GM10248 (cell line): ENCODE measurements around the gene CYP4F22.
"Not testable (repeated sequence)": the region's sequence is repeated elsewhere in the genome, so short reads cannot be mapped to it uniquely, and the experiment has no call there.

Source experiments
- CTCF ChIA-PET: fragments of 300-600 bp; sonication (Branson Sonifier 250); formaldehyde crosslinking; extraction: SDS; loops from one replicate; lab custom pipeline; 2021; ENCODE audit warnings: antibody characterized with exemption; lab: Yijun Ruan, JAX
- POLR2A ChIA-PET: fragments of 350-650 bp; sonication (Branson Sonifier 250); formaldehyde crosslinking; extraction: SDS; loops from one replicate; lab custom pipeline; 2020; ENCODE audit warnings: antibody characterized with exemption; lab: Yijun Ruan, JAX
- DNase-seq: peaks from one replicate; pipeline ENCODE4 v3.0.0; 2012; ENCODE audit errors: extremely low spot score
- TF ChIP-seq, protein P1 (sequence below): IDR thresholded peaks from 2 replicates; pipeline ENCODE4 v1.5.1; 2012; ENCODE audit warnings: mild to moderate bottlenecking, low read depth; ENCODE audit errors: extremely low read depth, missing control alignments, control extremely low read depth

Gene CYP4F22

DNA sequence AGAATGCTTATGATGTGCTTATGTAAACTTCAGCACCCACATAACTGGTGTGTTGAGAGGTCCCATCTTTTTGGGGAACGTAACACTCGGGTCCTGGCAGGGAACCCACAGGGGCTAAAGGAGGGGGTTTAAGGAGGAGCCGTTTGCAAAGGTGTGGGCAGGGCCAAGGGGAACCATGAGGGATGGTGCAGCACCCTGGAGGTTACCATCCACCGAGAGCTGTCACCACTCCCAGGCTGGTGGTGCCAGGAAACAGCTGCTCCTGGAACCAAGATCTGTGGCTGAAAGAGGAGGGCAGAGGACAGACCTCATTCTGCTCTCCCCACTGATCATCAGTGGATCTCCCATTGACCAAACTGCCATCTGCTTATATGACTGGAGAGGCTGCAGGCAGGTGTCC, 83.5 kb downstream of the CYP4F22 start:
- DNase-seq = no peak
- ChIA-PET POLR2A (no interaction called here), CTCF (no interaction called here)
- TF ChIP-seq, protein P1, sequence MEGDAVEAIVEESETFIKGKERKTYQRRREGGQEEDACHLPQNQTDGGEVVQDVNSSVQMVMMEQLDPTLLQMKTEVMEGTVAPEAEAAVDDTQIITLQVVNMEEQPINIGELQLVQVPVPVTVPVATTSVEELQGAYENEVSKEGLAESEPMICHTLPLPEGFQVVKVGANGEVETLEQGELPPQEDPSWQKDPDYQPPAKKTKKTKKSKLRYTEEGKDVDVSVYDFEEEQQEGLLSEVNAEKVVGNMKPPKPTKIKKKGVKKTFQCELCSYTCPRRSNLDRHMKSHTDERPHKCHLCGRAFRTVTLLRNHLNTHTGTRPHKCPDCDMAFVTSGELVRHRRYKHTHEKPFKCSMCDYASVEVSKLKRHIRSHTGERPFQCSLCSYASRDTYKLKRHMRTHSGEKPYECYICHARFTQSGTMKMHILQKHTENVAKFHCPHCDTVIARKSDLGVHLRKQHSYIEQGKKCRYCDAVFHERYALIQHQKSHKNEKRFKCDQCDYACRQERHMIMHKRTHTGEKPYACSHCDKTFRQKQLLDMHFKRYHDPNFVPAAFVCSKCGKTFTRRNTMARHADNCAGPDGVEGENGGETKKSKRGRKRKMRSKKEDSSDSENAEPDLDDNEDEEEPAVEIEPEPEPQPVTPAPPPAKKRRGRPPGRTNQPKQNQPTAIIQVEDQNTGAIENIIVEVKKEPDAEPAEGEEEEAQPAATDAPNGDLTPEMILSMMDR = no peak

DNA sequence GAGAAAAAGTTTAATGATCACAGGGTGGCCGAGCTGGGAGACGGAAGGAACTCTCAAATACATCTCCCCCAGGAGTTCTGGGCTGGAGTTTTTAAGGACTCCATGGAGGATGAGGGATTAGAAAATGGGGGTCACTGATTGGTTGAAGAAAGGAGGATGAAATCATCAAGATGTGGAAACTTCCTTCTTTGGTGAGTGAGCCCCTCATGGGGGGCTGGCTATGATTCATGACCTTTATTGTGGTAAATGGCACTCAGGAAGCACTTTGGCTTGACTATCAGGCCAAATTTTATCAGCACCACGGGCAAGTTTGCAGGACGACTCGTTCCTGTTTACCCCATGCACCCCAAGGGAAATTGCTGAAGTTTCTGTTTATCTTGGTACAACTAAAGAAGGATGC, 84.2 kb downstream of the CYP4F22 start:
- DNase-seq, POLR2A ChIA-PET, CTCF ChIA-PET: not testable (repeated sequence)

GRCh38 chr19:15593766-15594165, 85.4 kb downstream of the CYP4F22 start:
- CTCF ChIA-PET, POLR2A ChIA-PET, DNase-seq: not testable (repeated sequence)

DNA sequence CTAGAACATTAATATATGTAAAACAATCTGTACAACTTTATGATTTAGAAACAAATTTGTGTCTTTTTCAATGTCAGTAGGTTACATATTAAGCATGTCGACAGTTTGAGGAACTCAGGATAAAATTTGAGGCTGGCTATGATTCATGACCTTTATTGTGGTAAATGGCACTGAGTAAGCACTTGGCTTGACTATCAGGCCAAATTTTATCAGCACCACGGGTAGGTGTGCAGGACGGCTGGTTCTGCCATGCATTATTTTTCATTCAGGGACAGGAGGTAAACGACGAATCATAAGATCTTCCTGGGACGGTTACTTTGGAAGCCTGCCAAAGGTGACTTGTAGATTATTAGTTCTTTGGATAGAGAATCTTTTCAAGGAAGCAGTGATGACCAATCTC, 86.7 kb downstream of the CYP4F22 start:
- TF ChIP-seq, protein P1 = no peak
- CTCF ChIA-PET = interaction anchor here (1.4 kb wide), 1 partner anchor 13 kb away, joined by 4 read pairs; no protein-coding TSS in a partner anchor
- DNase-seq = no peak
- POLR2A ChIA-PET = no interaction called here
